GM19240 (cell line): ENCODE data around the gene RFX5.
"Not testable (repeated sequence)": the region's sequence is repeated elsewhere in the genome, so short reads cannot be mapped to it uniquely, and the experiment has no call there.

Experiments
- DNase-seq: peaks from one replicate; pipeline ENCODE4 v3.0.0; 2011; ENCODE audit warnings: low spot score; ENCODE audit not compliant: insufficient read length

RFX5 gene

GRCh38 chr1:151346769-151347522 lies at the start of gene RFX5:
Gene RFX5 (minus strand): TSS chr1:151347252. CDS start chr1:151346320, 932 bp downstream.
- DNase-seq = peak; percentile 73

GRCh38 chr1:151396265-151396664 lies 49.2 kb upstream of the RFX5 start:
- not testable (repeated sequence) for DNase-seq

GRCh38 chr1:151393583-151393982 lies 46.5 kb upstream of the RFX5 start:
- no peak for DNase-seq

- no peak for DNase-seq
Observed at GRCh38 chr1:151391079-151391563, 44.1 kb upstream of the RFX5 start.

GRCh38 chr1:151390221-151391078 lies 43.4 kb upstream of the RFX5 start:
- not testable (repeated sequence) for DNase-seq

GRCh38 chr1:151386002-151386401 lies 39.0 kb upstream of the RFX5 start:
- DNase-seq = no peak

GRCh38 chr1:151384584-151384983 lies 37.5 kb upstream of the RFX5 start:
- DNase-seq = no peak

- DNase-seq = no peak
Observed at GRCh38 chr1:151377150-151377884, 30.3 kb upstream of the RFX5 start.

GRCh38 chr1:151373196-151373595 lies 26.1 kb upstream of the RFX5 start:
- no peak for DNase-seq

GRCh38 chr1:151372058-151372934 lies 25.2 kb upstream of the RFX5 start, which contains the start of gene SELENBP1:
Gene SELENBP1 (minus strand): TSS chr1:151372705. CDS start chr1:151372641, 64 bp downstream.
- no peak for DNase-seq

- no peak for DNase-seq
Observed at GRCh38 chr1:151371370-151372057, 24.5 kb upstream of the RFX5 start.

- DNase-seq = no peak
Observed at GRCh38 chr1:151370211-151370911, 23.3 kb upstream of the RFX5 start.

GRCh38 chr1:151369621-151370048 lies 22.6 kb upstream of the RFX5 start:
- no peak for DNase-seq

- no peak for DNase-seq
Observed at GRCh38 chr1:151369302-151369610, 22.2 kb upstream of the RFX5 start.

GRCh38 chr1:151368393-151369301 lies 21.6 kb upstream of the RFX5 start:
- DNase-seq = no peak

GRCh38 chr1:151367658-151368392 lies 20.8 kb upstream of the RFX5 start:
- no peak for DNase-seq

GRCh38 chr1:151364996-151365395 lies 17.9 kb upstream of the RFX5 start:
- DNase-seq = no peak
